ENCODE measurements around the gene SUPT16H. TPM values are rescaled to one million over a fixed set of nuclear protein-coding genes. Genes with fewer than 3 reads are reported as not detected.

SUPT16H gene
- total RNA-seq, 2 donors from 2014 or later: 50.3 to 83.2 TPM

GRCh38 chr14:21384494-21384851, 654 bp upstream of the SUPT16H start:
- H3K36me3 ChIP-seq: no peaks in the 10 kb centered on the region
- DNase-seq (ENCODE audit: low spot score): no peak
- no peak for TF ChIP-seq POLR2A (IDR thresholded peaks at IDR 0.05)
- TF ChIP-seq POLR2AphosphoS5 (IDR thresholded peaks at IDR 0.05): no peak
- no peak for TF ChIP-seq CTCF (IDR thresholded peaks at IDR 0.05)
- intact Hi-C loops (cut with DNase I): loop anchor here (2.0 to 10.0 kb wide), 2 partner anchors 116 to 280 kb away; partner anchors contain the start of genes HNRNPC and TMEM253
- WGBS: 7% methylated on average over 12 of the region's 12 CpGs
- no peaks in the 10 kb centered on the region for H3K4me1 ChIP-seq (replicated peaks)
- H3K27ac ChIP-seq: peak overlapping the region; percentile 83 to 94
- no peaks in the 10 kb centered on the region for H3K27me3 ChIP-seq (replicated peaks; ENCODE audit: insufficient read depth)
- H3K4me3 ChIP-seq: peak overlapping the region; percentile 51 to 76
- no peaks in the 10 kb centered on the region for H3K9me3 ChIP-seq

- no peak for TF ChIP-seq CTCF (IDR thresholded peaks at IDR 0.05)
- no peak for TF ChIP-seq POLR2A (IDR thresholded peaks at IDR 0.05)
- no peak for TF ChIP-seq POLR2AphosphoS5 (IDR thresholded peaks at IDR 0.05)
- WGBS: under 1% methylated on average over 39 of the region's 39 CpGs
Measured at GRCh38 chr14:21382886-21383847, 652 bp downstream of the SUPT16H start.

GRCh38 chr14:21382095-21382494, 1.7 kb downstream of the SUPT16H start:
- no peak for TF ChIP-seq POLR2AphosphoS5 (IDR thresholded peaks at IDR 0.05)
- no peak for TF ChIP-seq CTCF (IDR thresholded peaks at IDR 0.05)
- no peak for TF ChIP-seq POLR2A (IDR thresholded peaks at IDR 0.05)
- no peaks in the 10 kb centered on the region for H3K27me3 ChIP-seq (replicated peaks; ENCODE audit: insufficient read depth)
- H3K9me3 ChIP-seq: no peaks in the 10 kb centered on the region
- H3K36me3 ChIP-seq: no peaks in the 10 kb centered on the region
- no peak for DNase-seq (ENCODE audit: low spot score)
- no peak overlapping the region for H3K27ac ChIP-seq
- intact Hi-C loops (cut with DNase I): loop anchor here (10.0 kb wide), 1 partner anchor 277 kb away; the partner anchor contains the start of gene TMEM253
- H3K4me1 ChIP-seq (replicated peaks): no peaks in the 10 kb centered on the region
- no peak overlapping the region for H3K4me3 ChIP-seq

More at GRCh38 chr14:21382886-21383847, 652 bp downstream of the SUPT16H start:
- Histone ChIP-seq H3K4me1 (replicated peaks) (no peaks in the 10 kb centered on the region), H3K27me3 (replicated peaks; ENCODE audit: insufficient read depth) (no peaks in the 10 kb centered on the region), H3K4me3 (peak overlapping the region; percentile 51 to 76), H3K27ac (peak overlapping the region; percentile 83 to 94), H3K9me3 (no peaks in the 10 kb centered on the region), H3K36me3 (no peaks in the 10 kb centered on the region)
- intact Hi-C loops (cut with DNase I): loop anchor here (10.0 kb wide), 1 partner anchor 278 kb away; the partner anchor contains the start of gene TMEM253
- DNase-seq (ENCODE audit: low spot score): peak; percentile 8

- Histone ChIP-seq H3K36me3 (no peaks in the 10 kb centered on the region), H3K9me3 (no peaks in the 10 kb centered on the region), H3K4me3 (no peak overlapping the region), H3K4me1 (replicated peaks) (no peaks in the 10 kb centered on the region), H3K27me3 (replicated peaks; ENCODE audit: insufficient read depth) (no peaks in the 10 kb centered on the region), H3K27ac (no peak overlapping the region)
- WGBS: 84% methylated on average over 6 of the region's 6 CpGs
- intact Hi-C loops (cut with DNase I): no loop called here
- TF ChIP-seq POLR2AphosphoS5 (IDR thresholded peaks at IDR 0.05): no peak
- no peak for TF ChIP-seq CTCF (IDR thresholded peaks at IDR 0.05)
- TF ChIP-seq POLR2A (IDR thresholded peaks at IDR 0.05): no peak
- DNase-seq (ENCODE audit: low spot score): no peak
Measured at GRCh38 chr14:21379338-21379737, 4.5 kb downstream of the SUPT16H start.

All from prostate gland (tissue), 2 donors.